Calu3 (cell line): ENCODE results near the gene ATP6V1F. TPM values are rescaled to one million over a fixed set of nuclear protein-coding genes. Genes with fewer than 3 reads are reported as not detected.

Experiments used
- BruUV-seq: library from RNA; stranded (reverse); fragments of 400-500 nt; replicated peaks from 2 replicates; lab custom pipeline; 2021; lab: Mats Ljungman, UMichigan
- CTCF ChIA-PET: fragments of 300-600 bp; sonication (Branson Sonifier 250); formaldehyde crosslinking; loops from one replicate; lab custom pipeline; 2022; ENCODE audit warnings: antibody characterized with exemption; lab: Charles Lee
- DNase-seq: peaks from one replicate; pipeline ENCODE4 v3.0.0; 2022
- H3K27ac Mint-ChIP-seq: one replicate; pipeline ENCODE4 v1.8.0; 2022; ENCODE audit warnings: mixed read lengths; ENCODE audit not compliant: unreplicated experiment
- H3K27me3 Mint-ChIP-seq: one replicate; pipeline ENCODE4 v1.8.0; 2022; ENCODE audit warnings: mixed read lengths; ENCODE audit not compliant: unreplicated experiment
- H3K36me3 Mint-ChIP-seq: one replicate; pipeline ENCODE4 v1.8.0; 2022; ENCODE audit warnings: mild to moderate bottlenecking, moderate library complexity, mixed read lengths; ENCODE audit not compliant: insufficient read depth, unreplicated experiment
- H3K4me1 Mint-ChIP-seq: one replicate; pipeline ENCODE4 v1.8.0; 2022; ENCODE audit warnings: mild to moderate bottlenecking, low read depth, mixed read lengths; ENCODE audit not compliant: unreplicated experiment
- H3K4me3 Mint-ChIP-seq: one replicate; pipeline ENCODE4 v1.8.0; 2022; ENCODE audit warnings: mild to moderate bottlenecking, low read depth, moderate library complexity, mixed read lengths; ENCODE audit not compliant: unreplicated experiment
- H3K9me3 Mint-ChIP-seq: one replicate; pipeline ENCODE4 v1.8.0; 2022; ENCODE audit warnings: low read depth, mixed read lengths; ENCODE audit not compliant: unreplicated experiment
- CTCF ChIP-seq: fragments of 200-600 bp; IDR thresholded peaks from one replicate; pipeline ENCODE4 v1.8.0; 2022; ENCODE audit warnings: antibody characterized with exemption; ENCODE audit not compliant: unreplicated experiment
- intact Hi-C: fragments of 100-400 bp; cut with micrococcal nuclease; formaldehyde crosslinking; loops from one replicate; pipeline ENCODE4 v1.10.0; 2022; ENCODE audit not compliant: unreplicated experiment
- total RNA-seq: library from RNA; stranded (reverse); gene quantifications from 2 replicates; pipeline ENCODE4 v1.2.3, GENCODE V29; 2022

The ATP6V1F gene
- total RNA-seq, 1 experiment from 2014 or later: 104 TPM

GRCh38 chr7:128833946-128834325 is 28.7 kb upstream of the ATP6V1F start:
- Mint-ChIP-seq H3K27ac (no peak overlapping the region), H3K9me3 (no peaks in the 10 kb centered on the region), H3K4me3 (no peak overlapping the region), H3K36me3 (peaks cover 4% of the 10 kb centered on the region), H3K27me3 (peaks cover 33% of the 10 kb centered on the region), H3K4me1 (peaks cover 18% of the 10 kb centered on the region)
- BruUV-seq: no TSS peak
- intact Hi-C loops: no loop called here
- DNase-seq: no peak
- no peak for TF ChIP-seq CTCF
- CTCF ChIA-PET: interaction anchor here (0.7 kb wide), 1 partner anchor 234 kb away, joined by 4 read pairs; no protein-coding TSS in a partner anchor

DNA sequence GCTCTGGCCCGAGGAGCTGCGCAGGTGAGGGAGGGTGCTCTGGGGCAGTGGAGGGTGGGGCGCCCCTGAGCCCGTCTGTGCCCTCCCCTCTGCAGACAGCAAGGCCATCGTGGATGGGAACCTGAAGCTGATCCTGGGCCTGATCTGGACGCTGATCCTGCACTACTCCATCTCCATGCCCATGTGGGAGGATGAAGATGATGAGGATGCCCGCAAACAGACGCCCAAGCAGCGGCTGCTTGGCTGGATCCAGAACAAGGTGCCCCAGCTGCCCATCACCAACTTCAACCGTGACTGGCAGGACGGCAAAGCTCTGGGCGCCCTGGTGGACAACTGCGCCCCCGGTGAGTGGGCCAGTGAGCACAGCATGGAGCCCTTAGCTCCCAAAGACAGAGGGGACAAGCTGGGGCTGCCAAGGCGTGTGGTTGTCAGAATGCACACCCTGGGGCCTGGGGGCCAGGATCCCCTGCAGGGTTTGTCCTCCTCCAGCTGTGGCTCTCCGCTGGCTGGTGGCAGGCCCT is 27.4 kb upstream of the ATP6V1F start:
- peaks cover 26% of the 10 kb centered on the region for H3K27me3 Mint-ChIP-seq
- H3K27ac Mint-ChIP-seq: no peak overlapping the region
- no peak for DNase-seq
- no TSS peak for BruUV-seq
- CTCF ChIA-PET: interaction anchor here (0.6 kb wide), 2 partner anchors 246 to 317 kb away, joined by 3 to 5 read pairs; no protein-coding TSS in a partner anchor
- H3K4me1 Mint-ChIP-seq: peaks cover 5% of the 10 kb centered on the region
- no peak overlapping the region for H3K4me3 Mint-ChIP-seq
- intact Hi-C loops: no loop called here
- peaks cover 3% of the 10 kb centered on the region for H3K36me3 Mint-ChIP-seq
- no peak for TF ChIP-seq CTCF
- no peaks in the 10 kb centered on the region for H3K9me3 Mint-ChIP-seq

GRCh38 chr7:128835790-128836641 is 26.6 kb upstream of the ATP6V1F start:
- no TSS peak for BruUV-seq
- intact Hi-C loops: no loop called here
- CTCF ChIA-PET: interaction anchor here (0.5 to 0.6 kb wide), 3 partner anchors 25 to 245 kb away, joined by 3 read pairs; no protein-coding TSS in a partner anchor
- Mint-ChIP-seq H3K27me3 (peaks cover 19% of the 10 kb centered on the region), H3K27ac (no peak overlapping the region), H3K9me3 (no peaks in the 10 kb centered on the region), H3K4me3 (no peak overlapping the region), H3K4me1 (no peaks in the 10 kb centered on the region), H3K36me3 (no peaks in the 10 kb centered on the region)
- no peak for DNase-seq
- TF ChIP-seq CTCF: no peak

DNA sequence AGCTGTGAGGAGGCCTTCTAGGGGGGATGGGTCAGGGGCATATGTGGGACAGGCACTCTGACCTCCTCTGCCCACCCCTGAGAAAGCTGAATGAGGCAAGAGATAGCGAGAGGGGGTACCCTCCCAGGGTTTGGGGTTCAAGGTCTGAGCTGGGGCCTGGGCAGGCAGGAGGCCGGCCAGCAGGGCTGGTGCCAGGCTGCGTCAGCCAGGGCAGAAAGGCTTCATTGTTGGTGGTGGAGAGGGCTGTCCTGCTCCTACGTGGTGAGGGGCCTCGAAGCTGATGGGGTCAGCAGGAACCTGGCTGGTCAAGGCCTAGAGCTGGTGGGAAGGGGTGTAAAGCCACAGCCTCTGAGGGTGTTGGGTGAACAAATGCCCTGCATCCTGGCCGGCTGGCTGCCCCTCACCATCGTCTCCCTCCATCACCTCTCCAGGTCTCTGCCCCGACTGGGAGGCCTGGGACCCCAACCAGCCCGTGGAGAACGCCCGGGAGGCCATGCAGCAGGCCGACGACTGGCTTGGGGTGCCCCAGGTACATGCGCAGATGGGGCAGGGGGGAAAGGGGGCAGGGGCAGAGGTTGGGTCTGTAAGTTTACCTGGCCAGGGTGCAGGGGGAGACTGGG is 25.8 kb upstream of the ATP6V1F start:
- Mint-ChIP-seq H3K4me3 (no peak overlapping the region), H3K36me3 (no peaks in the 10 kb centered on the region), H3K27ac (no peak overlapping the region), H3K9me3 (no peaks in the 10 kb centered on the region), H3K27me3 (peaks cover 17% of the 10 kb centered on the region), H3K4me1 (no peaks in the 10 kb centered on the region)
- intact Hi-C loops: no loop called here
- no TSS peak for BruUV-seq
- no peak for DNase-seq
- CTCF ChIA-PET: interaction anchor here (0.5 to 0.6 kb wide), 2 partner anchors 24 to 161 kb away, joined by 3 to 4 read pairs; no protein-coding TSS in a partner anchor
- no peak for TF ChIP-seq CTCF
